ENCODE measurements around the gene ADGRG3.

Gene ADGRG3

GRCh38 chr16:57694231-57694724, 26.2 kb downstream of the ADGRG3 start:
- DNase-seq, result no peak

GRCh38 chr16:57694725-57695679, 26.9 kb downstream of the ADGRG3 start, which contains the start of gene DRC7:
TSS of gene DRC7 (plus strand) at chr16:57694806. CDS start at chr16:57697950, 3,144 bp downstream.
- peak in 42 of 56 donors; percentile 7 to 76 (median 34) for DNase-seq

- DNase-seq, result no peak
Observed at GRCh38 chr16:57695680-57696069, 27.6 kb downstream of the ADGRG3 start.

- DNase-seq, result no peak
Observed at GRCh38 chr16:57696240-57696639, 28.1 kb downstream of the ADGRG3 start.

DNA sequence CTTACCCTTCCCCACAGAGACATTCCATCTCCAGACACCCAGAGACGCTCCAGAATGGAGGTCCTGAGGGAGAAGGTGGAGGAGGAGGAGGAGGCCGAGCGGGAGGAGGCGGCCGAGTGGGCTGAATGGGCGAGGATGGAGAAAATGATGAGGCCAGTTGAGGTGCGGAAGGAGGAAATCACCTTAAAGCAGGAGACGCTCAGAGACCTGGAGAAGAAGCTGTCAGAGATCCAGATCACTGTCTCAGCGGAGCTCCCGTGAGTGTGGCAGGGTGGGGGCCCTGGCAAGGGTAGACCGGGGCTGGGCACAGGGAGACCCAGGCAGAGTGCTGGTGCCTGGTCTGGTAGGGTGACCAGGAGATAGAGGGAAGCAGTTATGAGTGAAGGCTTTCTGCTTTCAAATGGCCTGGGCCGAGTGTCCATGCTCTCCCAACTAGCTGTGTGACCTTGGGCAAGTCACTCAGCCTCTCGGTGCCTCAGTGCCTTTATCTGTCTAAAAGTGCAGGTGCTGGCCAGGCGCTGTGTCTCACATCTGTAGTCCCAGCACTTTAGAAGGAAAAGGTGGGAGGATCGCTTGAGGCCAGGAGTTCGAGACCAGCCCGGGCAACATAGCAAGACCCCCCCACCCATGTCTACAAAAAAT, 29.9 kb downstream of the ADGRG3 start:
- DNase-seq, result no peak

DNA sequence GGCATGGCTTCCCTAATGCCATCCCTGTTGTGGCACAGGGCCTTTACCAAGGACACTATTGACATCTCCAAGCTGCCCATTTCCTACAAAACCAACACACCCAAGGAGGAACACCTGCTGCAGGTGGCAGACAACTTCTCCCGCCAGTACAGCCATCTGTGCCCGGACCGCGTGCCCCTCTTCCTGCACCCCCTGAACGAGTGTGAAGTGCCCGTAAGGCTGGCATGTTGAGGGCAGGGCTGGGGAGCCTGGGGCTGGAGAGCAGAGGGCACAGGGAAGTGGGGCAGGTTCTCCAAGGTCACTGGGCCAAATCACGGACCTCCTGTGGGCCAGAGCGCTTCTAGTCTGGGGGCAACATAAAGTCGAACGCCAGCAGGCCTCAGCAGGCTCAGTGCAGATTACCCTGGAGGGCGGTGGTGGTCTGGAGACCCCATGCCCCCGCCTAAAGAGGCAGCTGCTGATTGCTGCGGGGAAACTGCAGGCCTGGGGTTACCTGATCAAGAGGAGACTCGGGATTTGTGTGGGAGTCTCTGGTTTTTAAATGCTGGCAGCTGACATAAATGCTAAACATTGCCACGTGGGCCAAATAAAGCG, 30.8 kb downstream of the ADGRG3 start:
- no peak for DNase-seq

DNA sequence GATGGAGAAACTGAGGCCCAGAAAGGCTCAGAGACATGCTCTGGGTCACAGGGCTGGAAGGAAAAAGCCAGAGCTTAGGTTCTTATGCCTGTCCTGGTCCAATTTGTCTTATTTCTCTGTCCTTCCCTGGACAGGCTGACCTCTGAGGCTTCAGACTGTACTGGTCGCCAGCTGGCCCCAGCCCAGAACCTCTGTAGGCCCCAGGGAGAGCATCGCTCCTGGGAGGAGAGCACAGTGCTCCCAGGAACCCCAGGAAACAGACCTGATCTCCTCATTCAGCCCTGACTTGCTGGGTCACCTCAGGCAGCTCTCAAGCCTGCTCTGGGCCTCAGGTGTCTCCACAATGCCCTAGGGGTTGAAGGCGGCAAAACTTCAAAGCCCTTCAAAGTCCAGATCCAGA, 31.4 kb downstream of the ADGRG3 start:
- no peak for DNase-seq

GRCh38 chr16:57699899-57700298, 31.8 kb downstream of the ADGRG3 start:
- DNase-seq, result no peak

- DNase-seq, result no peak
Observed at GRCh38 chr16:57700781-57701551, 32.9 kb downstream of the ADGRG3 start.

GRCh38 chr16:57701759-57702371, 33.8 kb downstream of the ADGRG3 start:
- DNase-seq, result no peak

DNA sequence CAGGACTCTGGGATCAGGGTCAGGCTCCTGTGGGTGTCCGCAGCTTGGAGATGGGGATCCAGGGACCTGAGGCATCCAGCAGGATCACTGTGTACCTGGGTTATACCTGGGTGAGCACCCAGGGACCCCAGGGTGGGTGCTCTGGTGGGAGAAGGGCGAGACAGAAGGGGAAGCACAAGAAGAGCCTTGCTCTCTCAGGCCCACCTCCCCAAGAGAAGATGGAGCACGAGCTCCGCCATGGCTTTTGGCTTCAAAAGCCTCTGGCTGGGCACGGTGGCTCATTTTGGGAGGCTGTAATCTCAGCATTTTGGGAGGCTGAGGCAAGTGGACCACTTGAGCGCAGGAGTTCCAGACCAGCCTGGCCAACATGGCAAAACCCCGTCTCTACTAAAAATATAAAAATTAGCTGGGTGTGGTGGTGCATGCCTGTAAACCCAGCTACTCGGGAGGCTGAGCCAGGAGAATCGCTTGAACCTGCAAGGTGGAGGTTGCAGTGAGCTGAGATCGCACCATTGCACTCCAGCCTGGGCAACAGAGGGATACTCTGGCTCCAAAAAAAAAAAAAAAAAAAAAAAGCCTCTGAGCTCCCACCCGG, 35.4 kb downstream of the ADGRG3 start:
- DNase-seq, result no peak

DNA sequence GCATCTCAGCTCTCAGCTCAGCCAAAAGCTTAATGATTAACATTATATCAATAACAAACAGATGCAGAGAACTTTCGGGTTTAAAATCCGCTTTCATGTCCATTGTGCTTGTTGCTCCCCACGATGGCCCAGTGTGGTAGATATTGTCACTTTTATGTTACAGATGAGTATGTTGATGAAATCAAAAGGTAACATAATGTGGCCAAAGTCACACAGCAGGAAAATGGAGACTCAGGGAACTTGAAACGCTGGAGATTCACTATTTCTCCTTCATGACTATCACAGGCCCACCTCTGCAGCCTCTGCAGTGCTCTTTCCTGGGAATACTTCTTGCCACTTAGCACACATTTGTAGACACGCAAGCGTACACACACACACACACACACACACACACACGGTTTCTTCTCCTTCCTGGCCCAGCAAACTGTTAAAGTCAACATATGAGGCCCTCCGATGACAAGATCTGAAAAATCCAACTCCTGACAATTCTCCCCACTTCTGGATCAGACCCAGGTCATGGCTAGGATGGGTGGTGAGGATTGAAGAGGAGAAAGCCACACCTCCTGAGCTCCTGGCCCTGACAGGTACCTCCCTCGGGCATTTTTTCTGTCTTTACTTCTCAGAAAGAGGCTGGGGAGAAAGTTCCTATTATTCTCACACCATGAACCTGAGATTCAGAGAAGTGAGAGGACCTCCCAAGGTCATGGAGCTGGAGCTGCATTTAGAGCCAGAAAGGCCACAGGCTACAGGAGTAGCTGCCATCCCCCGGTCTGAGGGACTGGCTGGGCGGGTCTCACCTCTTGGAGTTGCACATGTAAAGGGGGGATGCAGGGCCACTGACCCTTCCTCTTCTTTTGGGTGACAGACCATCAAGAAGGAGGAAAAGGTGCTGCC, 36.2 kb downstream of the ADGRG3 start:
- no peak for DNase-seq

DNA sequence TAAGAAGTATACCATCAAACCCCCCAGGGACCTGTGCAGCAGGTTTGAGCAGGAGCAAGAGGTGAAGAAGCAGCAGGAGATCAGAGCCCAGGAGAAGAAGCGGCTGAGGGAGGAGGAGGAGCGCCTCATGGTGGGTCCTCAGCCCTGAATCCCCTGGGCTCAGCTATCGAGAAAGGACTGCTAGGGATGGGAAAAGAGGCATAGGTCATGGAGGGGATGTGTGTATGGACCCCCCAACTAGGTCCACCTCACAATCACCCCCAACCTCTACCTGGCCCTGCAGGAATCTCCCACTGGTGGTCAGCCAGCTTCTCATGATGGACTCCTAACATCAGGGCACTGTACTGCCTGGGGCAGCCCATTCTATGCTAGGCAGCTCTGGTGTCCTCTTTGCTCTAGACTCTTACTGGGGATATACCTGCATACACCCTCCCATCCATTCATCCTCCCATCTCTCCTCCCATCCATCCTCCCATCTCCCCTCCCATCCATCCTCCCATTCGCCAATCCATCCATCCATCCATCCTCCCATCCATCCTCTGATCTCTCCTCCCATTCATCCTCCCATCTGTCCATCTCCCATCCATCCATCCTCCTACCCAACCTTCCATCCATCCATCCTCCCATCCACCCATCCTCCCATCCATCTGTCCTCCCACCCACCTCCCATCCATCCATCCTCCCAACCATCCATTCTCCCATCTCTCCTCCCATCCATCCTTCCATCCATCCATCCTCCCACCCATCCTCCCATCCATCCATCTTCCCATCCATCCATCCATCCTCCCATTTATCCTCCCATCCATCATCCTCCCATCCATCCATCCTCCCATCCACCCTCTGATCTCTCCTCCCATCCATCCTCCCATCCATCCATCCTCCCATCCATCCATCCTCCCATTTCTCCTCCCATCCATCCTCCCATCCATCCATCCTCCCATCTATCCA, 37.1 kb downstream of the ADGRG3 start:
- no peak for DNase-seq

DNA sequence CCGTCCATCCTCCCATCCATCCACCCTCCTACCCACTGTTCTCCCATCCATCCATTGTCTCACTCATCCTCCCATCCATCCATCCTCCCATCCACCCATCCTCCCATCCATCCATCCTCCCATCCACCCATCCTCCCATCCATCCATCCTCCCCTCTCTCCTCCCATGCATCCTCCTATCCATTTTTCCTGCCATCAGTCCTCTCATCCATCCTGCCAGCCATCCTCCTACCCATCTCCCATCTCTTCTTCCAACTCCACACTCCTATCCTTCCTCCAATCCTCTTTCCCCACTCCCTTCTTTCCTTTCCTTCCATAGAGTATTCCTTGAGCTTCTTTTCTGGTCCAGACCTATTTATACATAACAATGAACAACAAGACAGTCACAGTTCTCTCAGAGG, 38.6 kb downstream of the ADGRG3 start:
- no peak for DNase-seq

DNA sequence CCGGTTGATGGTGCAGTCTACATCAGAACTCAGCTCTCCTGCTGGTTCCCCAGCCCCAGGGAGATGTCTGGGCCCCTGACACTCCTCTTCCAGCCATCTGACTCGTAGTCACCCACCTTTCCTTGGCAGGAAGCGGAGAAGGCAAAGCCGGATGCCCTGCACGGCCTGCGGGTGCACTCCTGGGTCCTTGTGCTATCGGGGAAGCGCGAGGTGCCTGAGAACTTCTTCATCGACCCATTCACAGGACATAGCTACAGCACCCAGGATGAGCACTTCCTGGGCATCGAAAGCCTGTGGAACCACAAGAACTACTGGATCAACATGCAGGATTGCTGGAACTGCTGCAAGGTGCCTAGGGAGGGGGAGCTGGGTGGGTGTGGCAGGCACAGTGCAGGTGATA, 39.2 kb downstream of the ADGRG3 start:
- DNase-seq, result no peak

DNA sequence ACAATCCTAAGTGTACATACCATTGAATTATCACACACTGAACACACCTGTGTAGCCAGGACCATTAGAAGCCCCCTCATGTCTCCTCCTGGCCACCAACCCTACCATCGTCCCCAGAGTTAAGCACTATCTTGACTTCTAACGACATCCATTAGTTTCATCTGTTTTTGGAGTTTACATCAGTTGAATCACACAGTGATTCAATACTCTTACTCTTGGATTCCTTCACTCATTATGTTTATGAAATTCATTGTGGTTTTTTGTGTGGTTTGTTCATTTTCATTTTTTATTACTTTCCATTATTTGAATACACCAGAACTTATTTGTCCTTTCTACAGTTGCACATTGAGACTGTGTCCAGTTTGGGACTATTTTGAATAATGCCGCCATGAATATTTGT, 40.1 kb downstream of the ADGRG3 start:
- no peak for DNase-seq

- DNase-seq, result no peak
Observed at GRCh38 chr16:57709663-57710062, 41.6 kb downstream of the ADGRG3 start.

- no peak for DNase-seq
Observed at GRCh38 chr16:57711346-57711745, 43.2 kb downstream of the ADGRG3 start.
